Measurements from ENCODE around the gene NR5A2.
"Not testable (repeated sequence)": the region's sequence is repeated elsewhere in the genome, so short reads cannot be mapped to it uniquely, and the experiment has no call there.

NR5A2 gene

DNA sequence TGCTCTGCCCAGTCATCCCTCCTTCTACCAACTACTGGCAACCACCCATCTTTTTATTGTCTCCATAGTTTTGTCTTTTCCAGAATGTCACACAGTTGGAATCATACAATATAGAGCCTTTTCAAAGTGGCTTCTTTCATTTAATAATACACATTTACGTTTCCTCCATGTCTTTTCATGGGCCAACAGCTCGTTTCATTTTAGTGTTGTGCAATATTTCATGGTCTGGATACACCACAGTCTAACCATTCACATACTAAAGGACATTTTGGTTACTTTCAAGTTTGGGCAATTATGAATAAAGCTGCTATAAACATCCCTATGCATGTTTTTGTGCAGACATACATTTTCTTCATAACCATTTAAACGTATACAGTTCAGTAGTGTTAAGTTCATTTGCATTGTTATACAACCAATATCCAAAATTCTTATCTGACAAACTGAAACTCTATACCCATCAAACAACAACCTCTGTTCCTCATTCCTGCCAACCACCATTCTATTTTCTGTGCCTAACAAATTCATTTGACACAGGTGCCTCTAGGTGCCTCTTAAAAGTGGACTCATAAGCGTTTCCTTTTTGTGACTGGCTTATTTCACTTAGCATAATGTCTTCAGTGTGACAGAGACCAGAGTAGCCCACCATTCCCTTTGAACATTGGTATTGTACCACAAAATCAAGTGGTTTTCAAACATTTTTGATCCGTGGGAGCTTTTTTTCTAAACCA lies 138.1 kb downstream of the NR5A2 start:
- no peak for DNase-seq (ENCODE audit: low spot score)

DNA sequence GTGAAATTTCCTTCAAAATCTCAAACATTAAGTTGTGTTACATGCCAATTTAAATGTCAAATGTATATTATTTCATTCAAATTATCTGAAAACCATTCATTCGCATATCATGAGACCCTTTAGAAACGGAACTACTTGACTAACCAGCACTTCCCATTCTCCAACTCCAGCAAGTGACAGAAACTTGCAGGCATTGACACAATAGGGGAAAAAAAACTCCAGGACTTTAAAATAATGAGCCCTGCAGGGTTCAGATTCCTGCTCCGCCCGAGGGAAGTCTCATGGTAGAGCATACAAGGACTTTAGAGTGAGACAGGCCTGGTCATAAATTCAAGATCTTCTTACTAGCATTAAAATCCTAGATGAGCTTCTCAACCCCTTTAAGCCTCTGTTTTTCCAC lies 138.9 kb downstream of the NR5A2 start:
- DNase-seq (ENCODE audit: low spot score) = no peak

DNA sequence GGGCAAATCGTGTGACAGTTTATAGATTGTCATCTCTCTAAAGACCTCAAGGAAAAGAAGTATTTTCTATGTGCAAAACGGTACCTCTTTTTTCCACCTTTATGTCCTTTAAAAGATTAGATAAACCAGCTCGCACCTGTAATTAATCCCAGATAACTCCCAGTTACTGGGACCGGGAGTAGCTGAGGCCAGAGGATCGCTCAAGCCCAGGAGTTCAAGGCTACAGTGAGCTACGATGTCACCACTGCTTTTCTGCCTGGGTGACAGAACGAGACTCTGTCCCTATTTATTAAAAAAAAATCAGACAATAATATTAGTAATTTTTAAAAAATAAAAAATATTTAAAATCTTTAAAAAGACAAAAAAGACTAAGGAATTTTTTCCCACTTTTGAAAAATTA lies 141.4 kb downstream of the NR5A2 start:
- DNase-seq (ENCODE audit: low spot score) = no peak

DNA sequence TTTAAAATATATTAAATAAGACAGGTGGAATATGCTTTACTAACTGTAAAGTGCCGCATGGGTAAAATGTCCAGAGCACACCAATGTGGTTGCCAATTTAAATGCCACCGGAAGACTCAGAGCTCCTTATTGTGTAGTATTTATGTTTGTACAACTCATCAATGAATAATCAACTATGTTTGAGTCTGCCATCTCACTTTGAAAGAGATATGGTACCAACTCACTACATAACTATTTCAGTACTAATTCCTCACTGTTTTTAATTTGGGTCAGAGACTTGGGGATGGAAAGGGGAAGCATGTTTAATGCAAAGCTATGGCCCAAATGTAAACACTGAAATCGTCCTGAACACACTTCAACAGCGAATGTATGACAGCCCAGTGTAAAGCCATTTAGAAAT lies 144.8 kb downstream of the NR5A2 start:
- no peak for DNase-seq (ENCODE audit: low spot score)

DNA sequence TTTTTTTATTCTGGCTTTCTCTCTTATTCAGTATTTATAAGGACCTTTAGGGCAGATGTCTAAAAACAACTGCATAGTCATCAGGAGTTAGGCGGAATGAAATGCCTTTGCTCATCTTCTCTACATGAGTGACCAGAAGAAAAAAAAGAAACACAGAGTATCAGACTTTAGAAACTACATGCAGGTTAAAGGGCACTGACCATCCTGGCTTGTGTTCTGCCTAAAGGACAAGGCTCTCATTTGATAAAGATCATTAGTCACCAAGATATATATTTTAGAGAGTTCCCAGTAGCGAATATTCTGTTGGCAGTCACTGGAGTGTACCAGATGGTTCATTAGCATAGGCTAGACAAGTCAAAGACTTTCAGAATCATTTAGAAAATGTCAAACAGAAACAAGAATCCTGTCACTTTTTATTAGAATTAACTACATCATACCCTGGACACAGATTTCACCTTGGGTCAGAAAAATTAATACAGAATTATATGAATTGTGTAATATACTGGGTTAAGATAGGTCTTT lies 145.6 kb downstream of the NR5A2 start:
- no peak for DNase-seq (ENCODE audit: low spot score)

DNA sequence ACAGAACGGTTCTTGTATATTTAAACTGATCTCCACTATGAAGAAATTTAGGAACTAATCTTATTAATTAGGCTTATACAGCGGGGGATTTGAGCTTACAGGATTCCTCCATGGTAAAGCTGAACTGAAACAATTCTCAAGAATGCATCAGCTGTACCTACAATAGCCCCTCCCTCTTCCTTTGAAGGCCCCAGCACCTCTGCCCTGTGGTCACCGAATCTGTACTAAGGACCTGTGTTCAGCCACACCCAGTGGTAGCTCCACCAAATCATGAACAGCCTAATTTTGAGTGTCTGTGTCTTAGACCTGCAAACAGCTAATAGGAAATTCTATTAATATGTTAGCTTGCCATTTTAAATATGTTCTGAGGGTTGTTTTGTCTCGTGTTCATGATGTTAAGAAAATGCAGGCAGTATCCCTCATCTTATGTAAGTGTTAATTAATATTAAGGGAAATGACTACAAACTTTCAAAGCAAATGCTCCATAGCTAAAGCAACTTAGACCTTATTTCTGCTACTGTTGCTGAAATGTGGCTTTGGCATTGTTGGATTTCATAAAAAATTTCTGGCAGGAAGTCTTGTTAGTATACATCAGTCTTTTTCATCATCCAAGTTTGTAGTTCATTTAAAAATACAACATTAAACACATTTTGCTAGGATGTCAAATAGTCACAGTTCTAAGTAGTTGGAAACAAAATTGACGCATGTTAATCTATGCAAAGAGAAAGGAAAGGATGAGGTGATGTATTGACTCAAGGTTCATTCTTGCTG lies 147.2 kb downstream of the NR5A2 start:
- DNase-seq (ENCODE audit: low spot score) = no peak

DNA sequence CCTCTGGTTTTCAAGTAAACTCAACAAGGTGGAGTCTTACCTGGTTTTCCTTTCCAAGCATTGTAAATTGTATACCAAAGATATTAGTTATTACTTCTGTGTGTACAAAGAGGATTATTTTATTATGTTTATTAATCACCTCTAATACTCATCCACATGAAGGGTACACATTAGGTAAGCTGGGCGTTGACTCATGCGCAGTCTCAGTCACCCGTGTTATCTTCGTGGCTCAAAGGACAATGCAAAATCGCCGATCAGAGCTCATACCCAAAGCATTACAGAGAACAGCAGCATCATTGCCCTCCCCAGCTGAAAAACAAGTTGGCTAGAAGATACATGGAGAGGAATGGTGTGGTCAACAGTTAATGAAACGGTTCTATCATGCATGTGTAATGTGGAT lies 148.7 kb downstream of the NR5A2 start:
- DNase-seq (ENCODE audit: low spot score) = no peak

DNA sequence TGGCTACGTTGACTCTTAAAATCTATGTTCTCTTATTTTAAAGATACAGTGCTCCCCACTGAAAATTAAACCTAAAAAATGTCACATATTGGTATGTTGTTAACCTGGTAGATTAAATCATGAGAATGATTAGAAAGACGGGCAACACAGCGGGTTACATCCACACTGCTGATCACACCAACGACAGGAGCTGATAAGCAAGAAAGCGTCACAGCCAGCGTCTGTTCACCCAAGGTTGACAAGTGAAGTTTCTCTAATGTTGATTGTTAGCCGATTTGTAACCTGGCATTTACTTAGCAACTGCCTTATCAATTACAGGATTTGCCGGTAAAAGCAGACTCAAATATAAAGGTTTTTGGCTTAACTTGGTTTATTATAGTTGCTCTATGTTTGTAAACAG lies 149.3 kb downstream of the NR5A2 start:
- no peak for DNase-seq (ENCODE audit: low spot score)

DNA sequence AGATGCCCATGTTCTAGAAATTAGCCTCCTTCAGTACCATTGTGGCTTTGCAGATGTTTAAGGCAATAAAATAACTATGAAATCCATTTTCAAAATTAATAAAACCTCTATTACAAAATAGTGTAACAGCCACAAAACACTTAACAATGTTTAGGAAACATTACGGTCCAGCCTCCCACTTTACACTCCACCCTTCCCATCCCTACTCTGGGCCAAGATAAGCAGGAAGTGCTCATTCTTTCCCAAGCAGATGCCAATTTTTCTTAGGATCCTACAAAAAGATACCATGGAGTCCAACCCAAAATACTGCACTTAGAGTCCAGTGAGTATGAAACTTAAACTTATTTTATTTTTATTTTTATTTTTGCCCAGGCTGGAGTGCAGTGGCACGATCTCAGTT lies 150.8 kb downstream of the NR5A2 start:
- no peak for DNase-seq (ENCODE audit: low spot score)

DNA sequence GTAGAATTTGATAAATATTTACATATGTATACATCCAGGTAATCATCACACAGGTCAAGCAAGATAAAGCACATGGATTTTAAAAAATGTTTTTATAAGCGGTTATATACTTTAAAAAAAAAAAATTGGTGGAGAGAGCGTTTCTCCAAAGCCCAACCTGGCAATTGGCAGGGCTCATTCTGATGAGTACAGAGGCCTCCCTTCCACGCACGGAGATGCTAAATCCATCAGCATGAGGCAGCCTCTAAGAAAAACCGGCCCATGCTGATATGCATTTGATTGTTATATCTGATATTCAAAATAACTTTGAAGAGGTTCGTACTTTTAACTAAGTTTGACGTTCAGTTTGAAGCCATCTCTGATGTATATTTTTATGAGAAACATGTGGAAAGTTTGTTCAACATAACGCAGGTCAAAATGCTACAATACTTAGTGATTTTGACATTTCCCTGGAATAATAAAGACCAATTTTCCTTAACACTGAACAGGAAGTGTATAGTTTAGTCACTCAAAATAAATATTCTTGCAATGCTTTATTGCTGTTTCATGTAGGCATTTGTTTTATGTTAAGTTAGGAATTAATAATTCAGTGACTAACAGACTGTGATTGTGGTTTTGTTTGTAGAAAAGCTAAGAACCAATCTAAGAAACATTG lies 151.7 kb downstream of the NR5A2 start:
- DNase-seq (ENCODE audit: low spot score) = no peak

DNA sequence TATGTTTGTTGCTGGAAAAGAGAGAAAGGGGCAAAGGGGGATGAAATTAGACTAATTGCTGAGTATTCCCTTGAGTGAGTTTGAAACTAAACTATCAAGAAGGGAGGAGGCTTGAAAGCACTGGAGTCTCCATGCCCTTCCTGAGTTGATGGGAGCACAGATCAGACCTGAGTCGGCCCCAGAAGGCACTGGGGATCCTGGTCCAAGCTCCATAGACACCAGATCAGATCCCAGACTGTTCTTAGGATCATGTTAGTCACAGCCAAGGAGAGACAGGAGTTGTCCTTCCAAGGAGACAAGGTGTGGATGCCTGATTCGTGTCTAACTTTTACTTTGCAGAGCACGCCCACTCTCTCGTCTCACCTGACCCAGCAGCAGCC lies 152.3 kb downstream of the NR5A2 start:
- DNase-seq (ENCODE audit: low spot score) = no peak

DNA sequence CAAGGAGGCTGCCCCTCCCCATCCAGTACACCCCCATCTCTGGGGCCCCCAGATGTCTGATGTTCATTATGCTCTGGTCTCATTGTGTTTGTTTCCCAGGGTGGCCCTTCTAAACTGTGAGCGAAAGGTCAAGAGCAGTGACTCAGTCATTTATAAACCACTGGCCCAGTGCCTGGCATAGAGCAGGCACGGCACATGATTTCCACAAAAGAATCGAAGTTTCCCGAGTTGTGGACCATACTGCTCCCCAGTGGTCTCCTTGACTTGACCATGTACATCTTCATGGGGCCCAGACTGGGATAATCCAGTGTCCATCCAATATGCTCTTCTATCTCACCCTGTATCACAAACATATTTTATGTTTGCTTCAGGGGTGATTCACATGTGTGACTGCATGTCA lies 153.3 kb downstream of the NR5A2 start:
- no peak for DNase-seq (ENCODE audit: low spot score)

DNA sequence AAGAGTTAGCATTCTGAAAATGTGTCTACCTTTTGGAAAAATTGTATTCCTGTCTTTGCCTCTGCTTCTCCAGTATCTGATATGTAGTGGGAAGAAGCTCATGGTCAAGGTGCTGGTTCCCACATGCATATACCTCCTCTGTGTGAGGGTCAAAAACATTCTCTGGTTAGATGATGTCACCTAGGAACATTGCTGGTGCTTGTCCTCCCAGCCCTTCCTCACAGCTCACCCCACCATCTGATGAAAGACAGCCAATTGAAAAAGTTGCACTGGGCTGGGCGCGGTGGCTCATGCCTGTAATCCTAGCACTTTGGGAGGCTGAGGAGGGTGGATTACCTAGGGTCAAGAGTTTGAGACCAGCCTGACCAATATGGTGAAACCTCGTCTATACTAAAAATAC lies 154.4 kb downstream of the NR5A2 start:
- DNase-seq (ENCODE audit: low spot score) = no peak

DNA sequence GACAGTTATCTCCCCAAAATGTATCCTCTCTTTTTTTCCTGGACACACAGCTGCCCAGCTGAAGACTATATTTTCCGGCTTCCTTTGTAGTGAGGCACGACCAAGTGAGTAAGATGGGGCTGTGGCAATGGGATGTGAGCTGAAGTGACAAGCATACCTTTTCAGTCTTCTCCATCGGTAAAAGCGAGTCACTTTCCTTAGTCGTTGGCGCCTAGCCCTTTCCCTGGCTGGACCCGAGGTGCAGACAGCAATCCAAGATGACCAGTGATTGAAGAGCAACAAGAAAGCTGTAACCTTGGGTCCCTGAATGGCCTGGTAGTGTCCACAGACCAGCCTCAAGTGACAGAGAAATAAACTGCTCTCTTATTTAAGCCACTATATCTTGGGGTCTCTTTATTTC lies 155.2 kb downstream of the NR5A2 start:
- DNase-seq (ENCODE audit: low spot score) = no peak

DNA sequence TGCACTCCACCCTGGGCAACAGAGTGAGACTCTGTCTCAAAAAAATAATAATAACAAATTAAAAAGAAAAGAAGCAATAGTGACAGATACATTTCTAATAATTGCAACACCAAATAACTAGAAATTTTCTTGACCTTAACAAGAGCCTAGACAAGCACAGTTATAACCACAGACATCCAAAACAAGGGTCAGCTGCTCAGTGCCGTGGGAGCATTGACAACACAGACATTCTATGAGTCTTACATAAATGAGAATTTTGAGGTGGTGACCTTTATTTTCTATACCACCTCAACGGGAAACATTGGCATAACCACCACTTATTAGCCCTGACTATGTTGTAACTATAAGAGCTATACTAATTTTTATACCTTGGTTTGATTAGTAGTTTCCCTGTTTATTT lies 156.1 kb downstream of the NR5A2 start:
- DNase-seq (ENCODE audit: low spot score) = no peak

DNA sequence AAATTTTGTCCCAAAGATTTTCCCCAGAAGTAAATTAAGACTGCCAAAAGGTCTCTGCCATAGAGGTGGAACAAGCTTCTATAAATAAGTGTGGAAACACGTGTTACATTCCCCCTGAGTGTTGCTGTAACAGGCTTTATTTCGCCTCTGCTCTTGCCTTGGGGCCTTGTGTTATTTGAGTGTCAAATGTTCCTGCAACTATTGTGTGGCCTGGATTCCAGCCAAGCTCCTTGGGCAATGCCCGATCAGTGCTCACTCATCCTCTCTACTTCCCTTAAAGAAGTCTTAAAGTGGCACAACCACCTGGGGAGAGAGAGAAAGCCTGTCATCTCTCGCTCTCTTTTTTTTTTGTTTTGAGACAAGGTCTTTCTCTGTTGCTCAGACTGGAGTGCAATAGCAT lies 156.7 kb downstream of the NR5A2 start:
- no peak for DNase-seq (ENCODE audit: low spot score)

DNA sequence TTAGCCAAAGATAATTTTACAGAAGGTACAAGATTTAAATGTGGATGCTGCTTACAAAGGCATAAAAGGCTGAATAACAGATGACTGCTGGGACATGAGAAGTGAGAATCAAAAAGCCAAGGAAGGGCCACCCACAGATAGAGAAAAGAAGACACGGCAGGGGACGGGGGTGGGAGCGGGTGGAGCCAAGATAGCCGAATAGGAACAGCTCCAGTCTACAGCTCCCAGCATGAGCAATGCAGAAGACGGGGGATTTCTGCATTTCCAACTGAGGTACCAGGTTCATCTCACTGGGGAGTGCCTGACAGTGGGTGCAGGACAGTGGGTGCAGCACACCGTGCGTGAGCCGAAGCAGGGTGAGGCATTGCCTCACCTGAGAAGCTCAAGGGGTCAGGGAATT lies 157.7 kb downstream of the NR5A2 start:
- DNase-seq (ENCODE audit: low spot score) = not testable (repeated sequence)

DNA sequence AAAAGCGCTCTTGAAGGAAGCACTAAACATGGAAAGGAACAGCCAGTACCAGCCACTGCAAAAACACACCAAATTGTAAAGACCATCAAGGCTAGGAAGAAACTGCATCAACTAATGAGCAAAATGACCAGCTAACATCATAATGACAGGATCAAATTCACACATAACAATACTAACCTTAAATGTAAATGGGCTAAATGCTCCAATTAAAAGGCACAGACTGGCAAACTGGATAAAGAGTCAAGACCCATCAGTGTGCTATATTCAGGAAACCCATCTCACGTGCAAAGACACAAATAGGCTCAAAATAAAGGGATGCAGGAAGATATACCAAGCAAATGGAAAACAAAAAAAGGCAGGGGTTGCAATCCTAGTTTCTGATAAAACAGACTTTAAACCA lies 159.8 kb downstream of the NR5A2 start:
- DNase-seq (ENCODE audit: low spot score) = not testable (repeated sequence)

DNA sequence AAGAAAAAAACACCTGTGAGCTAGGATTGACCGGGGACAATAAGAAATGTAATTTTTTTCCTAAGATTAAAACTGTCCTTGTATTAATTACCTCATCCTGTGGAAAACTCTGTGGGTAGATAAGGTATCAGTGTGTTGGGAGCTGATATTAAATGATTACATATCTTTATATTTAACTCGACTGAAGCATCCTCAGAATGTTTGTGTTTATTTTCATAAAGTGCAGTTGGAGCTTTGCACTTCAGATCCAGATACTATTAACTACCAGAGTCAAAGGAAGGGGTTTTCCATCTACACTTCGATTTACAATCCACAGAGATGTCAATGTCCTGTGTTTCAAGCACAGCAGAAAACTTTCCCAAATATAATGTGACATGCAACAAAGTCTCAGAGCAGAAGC lies 164.5 kb downstream of the NR5A2 start:
- no peak for DNase-seq (ENCODE audit: low spot score)

DNA sequence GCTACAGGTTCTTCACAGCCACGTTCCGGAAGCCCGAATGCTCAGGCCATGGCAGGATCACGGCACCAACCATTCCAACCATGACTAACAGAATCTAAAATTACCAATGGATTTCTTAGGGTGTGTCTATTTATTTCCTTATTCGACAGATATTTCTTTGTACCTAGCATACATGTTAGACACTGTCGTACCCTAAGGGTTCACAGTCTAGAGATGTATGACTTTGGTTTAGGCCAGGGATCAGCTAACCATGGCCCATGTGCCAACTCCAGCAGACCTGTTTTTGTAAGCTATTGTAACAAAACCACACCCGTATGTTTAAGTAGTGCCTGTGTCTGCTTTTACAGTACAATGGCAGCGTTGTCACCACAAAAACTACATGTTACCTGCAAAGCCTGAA lies 167.0 kb downstream of the NR5A2 start:
- no peak for DNase-seq (ENCODE audit: low spot score)

DNA sequence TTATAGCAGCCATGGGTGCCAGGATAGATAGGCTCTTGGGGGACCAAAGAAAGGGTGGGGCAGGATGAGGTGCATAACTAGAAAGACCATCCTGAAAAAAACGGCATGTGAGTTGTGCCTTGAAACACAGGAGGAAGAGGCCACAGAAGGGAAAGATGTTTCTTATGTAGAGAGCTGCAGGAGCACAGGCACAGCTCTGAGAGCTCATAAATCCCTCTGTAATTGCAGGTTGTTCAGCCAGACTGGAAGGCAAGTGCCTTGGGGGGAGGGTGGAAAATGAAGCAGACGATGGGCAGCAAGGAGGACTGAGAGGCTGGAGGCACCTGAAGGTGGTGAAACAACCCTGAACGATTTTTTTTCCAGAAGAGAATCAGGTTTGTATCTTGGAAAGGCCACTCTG lies 170.7 kb downstream of the NR5A2 start:
- no peak for DNase-seq (ENCODE audit: low spot score)

DNA sequence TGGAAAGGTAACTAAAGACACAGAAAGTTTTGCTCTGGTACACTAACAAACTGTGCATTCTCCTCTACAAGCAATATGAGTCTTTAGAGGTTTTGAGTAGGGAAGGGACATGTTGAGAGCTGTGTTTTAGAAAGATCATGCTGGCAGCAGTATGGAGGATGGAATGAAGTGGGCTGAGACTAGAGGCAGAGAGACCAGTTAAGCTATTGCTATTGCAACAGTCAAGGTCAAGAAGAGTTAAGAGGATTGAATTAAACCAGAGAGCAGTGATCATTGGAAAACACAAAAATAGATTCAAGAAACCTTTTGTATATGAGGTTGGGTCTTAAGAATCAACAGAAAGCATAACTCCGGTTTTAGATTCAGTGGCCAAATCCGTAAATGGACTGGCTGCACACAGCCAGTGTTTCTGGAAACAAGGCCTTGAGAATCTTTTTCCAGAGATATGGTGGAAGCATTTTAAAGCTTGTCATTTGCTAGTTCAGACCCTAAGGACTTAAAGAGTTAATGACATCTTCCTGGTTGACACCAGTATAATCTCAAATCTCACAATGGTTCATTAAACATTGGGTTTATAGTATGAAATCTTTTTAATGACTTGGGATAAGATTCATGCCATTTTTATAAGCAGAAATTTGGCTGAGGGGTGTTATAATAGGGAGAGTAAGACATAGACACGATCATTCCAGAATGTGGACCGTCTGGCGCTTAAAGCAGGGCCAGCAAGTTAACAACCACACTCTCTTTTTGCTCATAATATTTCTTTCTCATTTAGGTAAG lies 177.9 kb downstream of the NR5A2 start:
- DNase-seq (ENCODE audit: low spot score) = no peak
